ENCODE measurements around the gene PIGX.
A peak's percentile ranks its signal among the peaks of the same experiment; 100 is the strongest.
"Not testable (repeated sequence)": the region's sequence is repeated elsewhere in the genome, so short reads cannot be mapped to it uniquely, and the experiment has no call there.

The PIGX gene

DNA sequence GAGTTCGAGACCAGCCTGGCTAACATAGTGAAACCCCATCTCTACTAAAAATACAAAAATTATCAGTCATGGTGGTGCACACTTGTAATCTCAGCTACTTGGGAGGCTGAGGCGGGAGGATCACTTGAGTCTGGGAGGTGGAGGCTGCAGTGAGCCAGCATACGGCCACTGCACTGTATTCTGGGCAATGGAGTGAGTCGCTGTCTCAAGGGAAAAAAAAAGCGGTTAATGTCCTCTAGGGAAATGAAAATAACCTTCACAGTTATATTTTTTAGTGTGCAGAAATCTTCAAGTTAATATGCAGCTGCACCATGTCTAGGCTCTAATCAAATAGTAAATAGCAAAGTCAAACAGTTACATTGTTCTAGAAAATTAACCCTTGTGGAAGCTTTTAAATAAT is 14.9 kb upstream of the PIGX start:
- in situ Hi-C loops (cut with MboI; ENCODE audit: low pct_unique_long_range_greater_than_20kb, low sequenced_read_pairs): no loop called here
- DNase-seq: no peak

DNA sequence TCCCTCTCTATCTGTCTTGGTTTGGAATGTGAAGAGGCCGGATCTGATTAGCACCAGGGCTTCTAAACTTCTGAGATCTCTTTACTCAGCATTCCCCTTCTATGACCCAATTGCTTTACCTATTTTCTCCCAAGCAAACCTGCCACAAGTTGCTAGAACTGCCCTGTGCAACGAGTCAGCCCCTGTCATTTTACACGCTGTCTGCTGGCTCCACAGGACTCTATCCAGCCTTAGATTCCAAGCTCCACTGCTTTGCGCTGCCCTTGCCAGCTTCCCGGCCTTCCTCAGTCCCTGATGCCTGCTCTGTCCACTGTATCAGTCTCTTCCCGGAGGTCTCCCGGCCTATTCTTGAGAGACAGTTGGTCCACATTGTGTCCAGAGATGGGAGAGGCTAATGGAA is 12.4 kb upstream of the PIGX start:
- in situ Hi-C loops (cut with MboI; ENCODE audit: low pct_unique_long_range_greater_than_20kb, low sequenced_read_pairs): no loop called here
- no peak for DNase-seq

DNA sequence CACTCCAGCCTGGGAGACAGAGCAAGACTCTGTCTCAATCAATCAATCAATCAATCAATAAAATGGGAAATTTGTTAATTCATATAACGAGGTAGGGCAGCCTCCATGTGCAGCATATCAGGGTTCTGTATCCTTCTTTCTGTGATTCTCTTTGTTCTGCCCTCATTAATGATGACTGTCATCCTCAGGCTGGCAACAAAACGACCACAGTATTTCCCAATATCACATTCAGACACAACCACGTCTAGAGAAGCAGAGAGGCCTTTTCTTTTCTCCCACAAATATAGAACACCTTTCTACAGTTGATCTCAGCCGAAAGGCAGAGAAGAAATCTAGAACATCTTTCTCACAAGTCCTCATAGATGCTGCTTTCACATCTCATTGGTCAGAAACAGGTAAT is 11.4 kb upstream of the PIGX start:
- no peak for DNase-seq
- in situ Hi-C loops (cut with MboI; ENCODE audit: low pct_unique_long_range_greater_than_20kb, low sequenced_read_pairs): no loop called here

DNA sequence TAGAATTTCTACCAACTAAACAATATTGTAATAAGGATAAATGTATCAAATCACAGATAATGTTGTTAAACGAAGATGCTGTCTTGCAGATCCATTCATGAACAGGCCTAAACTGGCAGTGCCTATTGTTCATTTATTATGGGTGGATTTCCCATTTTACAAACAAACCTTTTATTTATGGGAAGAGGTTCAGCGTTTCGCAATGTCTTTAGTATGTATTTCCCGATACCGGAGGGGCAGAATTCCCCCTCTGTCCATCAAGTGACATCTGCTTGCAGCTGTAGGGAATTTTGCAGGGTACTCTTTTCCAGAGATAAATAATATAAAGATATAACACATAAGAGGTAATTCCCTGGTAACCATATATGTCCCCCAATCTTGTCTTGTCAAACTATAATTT is 5.8 kb upstream of the PIGX start:
- in situ Hi-C loops (cut with MboI; ENCODE audit: low pct_unique_long_range_greater_than_20kb, low sequenced_read_pairs): no loop called here
- DNase-seq: no peak

DNA sequence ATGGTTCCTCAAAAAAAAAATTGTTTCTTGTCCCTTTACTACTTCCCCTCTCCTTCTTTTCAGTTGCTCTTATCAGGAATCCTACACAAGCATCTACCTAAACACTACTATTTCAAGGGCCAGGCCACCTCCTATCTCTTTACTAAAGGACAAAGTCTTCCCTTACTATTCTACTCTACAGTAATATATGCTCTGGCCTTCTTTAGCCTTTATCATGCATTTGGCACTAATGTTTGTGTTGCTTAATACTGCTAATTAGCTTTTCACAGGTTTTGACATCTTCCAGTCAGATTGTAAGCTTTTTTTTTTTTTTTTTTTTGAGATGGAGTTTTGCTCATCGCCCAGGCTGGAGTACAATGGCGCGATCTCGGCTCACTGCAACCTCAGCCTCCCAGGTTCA is 5.4 kb upstream of the PIGX start:
- in situ Hi-C loops (cut with MboI; ENCODE audit: low pct_unique_long_range_greater_than_20kb, low sequenced_read_pairs): no loop called here
- DNase-seq: no peak

DNA sequence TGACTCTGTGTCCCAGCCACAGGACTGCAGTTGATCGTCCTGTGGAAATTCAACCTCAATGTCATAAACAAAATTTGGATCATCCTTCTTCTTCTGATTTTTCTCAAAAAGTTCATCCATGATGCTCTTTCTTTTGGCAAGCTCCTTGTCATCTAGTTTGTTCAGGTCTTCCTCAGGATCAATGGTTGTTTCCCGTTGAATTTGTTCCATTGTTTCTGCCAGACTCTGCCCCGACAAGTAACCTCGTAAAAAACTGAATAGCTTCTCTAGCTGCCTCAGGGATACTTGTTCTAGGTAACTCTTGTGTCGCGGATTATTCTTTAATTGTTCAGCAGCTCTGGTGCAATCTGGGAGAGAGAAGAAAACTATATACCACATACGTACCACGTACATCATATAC is 4.6 kb upstream of the PIGX start:
- in situ Hi-C loops (cut with MboI; ENCODE audit: low pct_unique_long_range_greater_than_20kb, low sequenced_read_pairs): no loop called here
- DNase-seq: no peak

DNA sequence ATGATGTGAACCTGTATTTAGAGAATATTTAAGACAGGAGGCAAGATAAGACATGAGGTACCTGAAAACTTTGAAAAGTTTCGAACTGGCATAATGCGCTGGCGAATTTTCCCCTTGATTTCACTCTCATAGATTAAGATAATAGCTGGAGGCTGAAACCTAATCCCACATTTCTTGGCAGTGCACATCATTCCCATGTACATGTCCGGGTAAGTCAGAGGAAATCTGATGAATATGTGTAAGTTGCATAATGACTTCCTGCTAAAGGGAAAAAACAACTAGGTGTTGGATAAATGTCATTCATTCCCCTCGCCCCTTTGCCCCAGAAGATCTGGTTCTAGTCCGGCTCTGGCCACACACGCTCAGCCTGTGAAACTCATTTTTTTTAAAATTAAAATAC is 3.7 kb upstream of the PIGX start:
- in situ Hi-C loops (cut with MboI; ENCODE audit: low pct_unique_long_range_greater_than_20kb, low sequenced_read_pairs): no loop called here
- DNase-seq: no peak

DNA sequence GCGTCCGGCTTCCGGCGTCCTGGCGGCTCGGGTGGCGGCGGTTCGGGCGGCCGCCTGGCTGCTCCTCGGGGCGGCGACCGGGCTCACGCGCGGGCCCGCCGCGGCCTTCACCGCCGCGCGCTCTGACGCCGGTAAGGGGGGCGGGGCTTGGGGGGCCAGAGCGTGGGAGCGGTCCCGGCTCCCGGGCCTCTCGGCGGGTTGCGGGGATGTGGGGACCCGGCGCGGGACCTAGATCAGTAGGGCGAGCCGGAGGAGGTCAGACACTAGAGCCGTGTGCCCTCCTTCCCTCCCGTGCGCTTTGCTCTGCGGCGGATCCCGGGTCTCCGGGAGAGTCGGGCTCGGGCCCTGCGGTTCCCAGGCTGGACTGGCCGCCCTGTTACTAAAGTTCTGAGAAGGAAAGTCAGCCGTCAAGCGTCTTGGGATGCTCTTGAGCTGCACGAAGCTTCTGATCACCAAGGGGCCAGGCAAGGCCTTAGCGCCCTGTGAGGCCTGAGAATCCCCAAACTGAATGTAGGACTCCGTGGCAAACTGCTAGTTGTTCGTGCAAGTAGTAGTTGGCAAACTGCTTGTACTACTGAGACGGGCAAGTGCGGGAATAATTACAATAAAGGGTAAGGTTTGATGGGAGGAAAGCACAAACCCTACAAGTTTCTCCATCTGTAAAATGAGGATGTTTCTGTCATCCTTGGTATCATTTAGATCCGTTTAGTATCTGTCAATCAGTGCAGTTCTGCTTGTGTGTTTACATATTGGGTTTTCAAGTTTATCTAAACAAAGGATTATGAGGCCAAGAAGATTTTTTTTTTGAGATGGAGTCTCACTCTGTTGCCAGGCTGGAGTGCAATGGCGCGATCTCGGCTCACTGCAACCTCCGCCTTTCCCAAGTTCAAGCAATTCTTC is 587 bp downstream of the PIGX start:
- peak; percentile 61 for DNase-seq
- in situ Hi-C loops (cut with MboI; ENCODE audit: low pct_unique_long_range_greater_than_20kb, low sequenced_read_pairs): no loop called here

DNA sequence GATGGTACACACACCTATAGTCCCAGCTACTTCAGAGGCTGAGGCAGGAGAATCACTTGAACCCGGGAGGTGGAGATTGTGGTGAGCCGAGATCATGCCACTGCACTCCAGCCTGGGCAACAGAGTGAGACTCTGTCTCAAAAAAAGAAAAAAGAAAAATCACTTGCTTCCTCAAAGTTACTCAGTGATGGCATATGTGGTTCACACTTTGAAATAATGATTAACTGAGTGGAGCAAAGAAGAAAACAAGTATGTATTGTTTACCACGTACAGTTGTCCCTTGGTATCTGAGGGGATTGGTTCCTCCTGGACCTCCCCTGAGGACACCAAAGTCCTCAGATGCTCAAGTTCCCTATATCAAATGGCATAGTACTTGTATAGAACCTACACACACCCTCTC is 5.0 kb downstream of the PIGX start:
- in situ Hi-C loops (cut with MboI; ENCODE audit: low pct_unique_long_range_greater_than_20kb, low sequenced_read_pairs); DNase-seq: not testable (repeated sequence)

DNA sequence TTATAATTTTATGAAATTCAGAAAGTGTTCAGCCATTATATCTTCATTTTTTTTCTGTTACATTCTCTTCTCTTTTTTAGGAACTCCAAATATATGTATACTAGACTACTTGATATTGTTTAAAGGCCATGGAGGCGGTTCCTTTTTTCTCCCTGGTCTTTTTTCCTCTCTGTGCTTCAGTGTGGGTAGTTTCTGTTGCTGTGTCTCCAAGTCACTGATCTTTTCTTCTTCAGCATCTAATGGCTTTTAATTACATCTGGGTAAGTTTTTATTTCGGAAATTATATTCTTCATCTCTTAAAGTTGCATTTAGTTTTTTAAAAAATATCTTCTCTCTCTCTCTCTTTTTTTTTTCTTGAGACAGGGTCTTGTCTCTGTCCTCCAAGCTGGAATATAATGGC is 8.9 kb downstream of the PIGX start:
- DNase-seq: no peak
- in situ Hi-C loops (cut with MboI; ENCODE audit: low pct_unique_long_range_greater_than_20kb, low sequenced_read_pairs): no loop called here

DNA sequence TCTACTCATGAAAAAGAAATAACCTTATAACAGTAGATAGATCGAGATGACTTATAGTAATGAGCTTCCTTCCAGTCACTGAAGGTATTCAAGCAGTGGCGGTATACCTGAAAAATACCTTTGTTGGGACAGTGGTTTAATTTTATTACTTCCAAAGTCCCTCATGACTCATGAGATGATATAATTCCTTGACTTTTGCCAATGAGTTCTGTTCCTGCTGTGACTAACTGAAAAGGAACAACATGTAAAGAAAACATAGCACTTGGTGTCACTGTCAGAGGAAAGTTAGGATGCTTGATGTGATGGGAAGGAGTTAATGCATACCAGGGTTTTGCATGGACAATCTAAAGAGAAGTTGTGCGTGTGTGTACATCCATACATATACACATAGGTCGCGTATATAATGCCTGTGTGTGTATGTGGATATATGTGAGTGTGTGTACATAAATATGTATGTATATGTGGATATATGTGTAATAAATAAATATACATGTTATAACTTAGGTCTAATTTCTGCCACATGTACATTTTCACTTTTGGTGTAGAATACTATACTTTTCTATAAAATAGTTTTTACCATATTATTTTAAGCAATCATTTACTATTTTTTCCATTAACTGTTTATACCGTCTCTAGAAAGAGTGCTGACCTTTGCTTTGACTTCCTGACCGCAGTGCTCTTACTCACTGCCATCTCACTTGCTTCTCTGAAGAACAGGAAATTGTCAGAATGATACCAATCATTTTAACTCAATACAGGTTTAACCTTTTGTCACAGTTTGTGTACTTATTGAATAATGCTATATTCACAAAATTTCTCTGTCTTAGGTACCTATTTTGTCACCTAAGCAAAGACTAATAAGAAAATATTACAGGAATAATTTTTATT is 14.9 kb downstream of the PIGX start:
- in situ Hi-C loops (cut with MboI; ENCODE audit: low pct_unique_long_range_greater_than_20kb, low sequenced_read_pairs): no loop called here
- DNase-seq: no peak

DNA sequence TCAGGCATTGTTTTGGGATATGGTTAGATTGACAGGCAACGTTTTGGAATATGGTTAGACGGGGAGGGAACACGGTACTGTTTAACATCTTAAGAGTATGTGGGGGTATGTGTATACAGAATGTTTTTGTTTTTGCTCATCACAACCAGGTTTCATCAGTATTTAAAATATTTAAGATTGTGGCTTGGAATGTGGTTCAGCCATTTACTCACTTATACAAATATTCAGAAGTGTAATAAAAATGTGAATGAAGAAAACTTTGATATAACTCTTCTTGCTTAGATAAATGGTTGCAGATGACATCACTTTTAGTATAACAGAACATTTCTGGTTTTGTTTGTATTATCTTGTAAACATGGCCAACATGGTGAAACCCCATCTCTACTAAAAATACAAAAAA is 23.6 kb downstream of the PIGX start:
- in situ Hi-C loops (cut with MboI; ENCODE audit: low pct_unique_long_range_greater_than_20kb, low sequenced_read_pairs): no loop called here
- no peak for DNase-seq

DNA sequence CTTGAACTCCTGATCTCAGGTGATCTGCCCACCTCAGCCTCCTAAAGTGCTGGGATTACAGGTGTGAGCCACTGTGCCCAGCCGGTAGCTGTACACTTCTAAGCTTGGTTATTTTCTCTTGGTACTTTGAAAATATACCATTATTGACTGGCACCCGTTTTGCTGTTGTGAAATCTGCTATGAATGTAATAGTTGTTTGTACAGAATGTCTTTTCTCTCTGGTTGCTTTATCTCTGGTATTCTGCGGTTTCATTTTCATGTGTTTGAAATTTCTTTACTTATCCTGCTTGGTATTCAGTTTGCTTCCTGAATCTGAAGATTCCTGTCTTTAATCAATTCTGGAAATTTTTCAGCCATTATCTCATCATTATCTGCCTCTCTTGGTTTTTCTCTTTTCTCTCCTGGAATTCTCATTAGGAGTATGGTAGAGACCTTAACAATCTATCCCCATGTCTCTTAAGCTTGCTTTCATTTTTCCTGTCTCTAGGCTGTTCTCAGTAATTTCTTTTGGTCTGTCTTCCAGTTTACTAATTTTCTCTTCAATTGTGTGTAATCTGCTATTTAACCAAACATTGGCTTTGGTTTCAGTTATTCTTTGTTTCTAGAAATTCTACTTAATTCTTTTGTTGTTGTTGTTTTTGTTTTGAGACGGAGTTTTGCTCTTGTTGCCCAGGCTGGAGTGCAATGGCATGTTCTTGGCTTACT is 24.6 kb downstream of the PIGX start:
- in situ Hi-C loops (cut with MboI; ENCODE audit: low pct_unique_long_range_greater_than_20kb, low sequenced_read_pairs): no loop called here
- no peak for DNase-seq

DNA sequence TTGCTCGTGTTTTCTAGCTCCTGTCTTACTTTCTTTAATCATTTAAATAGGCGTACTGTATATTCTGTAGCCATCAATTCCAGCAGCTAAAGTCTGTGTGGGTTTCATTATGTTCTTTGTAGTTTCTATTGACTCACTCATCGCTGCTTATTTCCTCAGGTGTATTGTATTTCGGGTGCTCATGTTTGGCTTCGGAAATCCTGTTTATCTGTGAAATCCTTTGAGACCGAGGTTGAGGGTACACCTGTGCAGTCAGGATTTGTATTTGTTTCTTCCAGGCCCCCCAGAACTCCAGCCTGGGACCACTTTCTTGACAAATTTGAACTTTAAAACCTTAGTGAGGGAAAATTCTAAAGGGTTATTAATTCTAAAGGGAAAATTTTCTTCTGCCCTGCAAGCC is 25.5 kb downstream of the PIGX start:
- in situ Hi-C loops (cut with MboI; ENCODE audit: low pct_unique_long_range_greater_than_20kb, low sequenced_read_pairs): no loop called here
- DNase-seq: no peak

DNA sequence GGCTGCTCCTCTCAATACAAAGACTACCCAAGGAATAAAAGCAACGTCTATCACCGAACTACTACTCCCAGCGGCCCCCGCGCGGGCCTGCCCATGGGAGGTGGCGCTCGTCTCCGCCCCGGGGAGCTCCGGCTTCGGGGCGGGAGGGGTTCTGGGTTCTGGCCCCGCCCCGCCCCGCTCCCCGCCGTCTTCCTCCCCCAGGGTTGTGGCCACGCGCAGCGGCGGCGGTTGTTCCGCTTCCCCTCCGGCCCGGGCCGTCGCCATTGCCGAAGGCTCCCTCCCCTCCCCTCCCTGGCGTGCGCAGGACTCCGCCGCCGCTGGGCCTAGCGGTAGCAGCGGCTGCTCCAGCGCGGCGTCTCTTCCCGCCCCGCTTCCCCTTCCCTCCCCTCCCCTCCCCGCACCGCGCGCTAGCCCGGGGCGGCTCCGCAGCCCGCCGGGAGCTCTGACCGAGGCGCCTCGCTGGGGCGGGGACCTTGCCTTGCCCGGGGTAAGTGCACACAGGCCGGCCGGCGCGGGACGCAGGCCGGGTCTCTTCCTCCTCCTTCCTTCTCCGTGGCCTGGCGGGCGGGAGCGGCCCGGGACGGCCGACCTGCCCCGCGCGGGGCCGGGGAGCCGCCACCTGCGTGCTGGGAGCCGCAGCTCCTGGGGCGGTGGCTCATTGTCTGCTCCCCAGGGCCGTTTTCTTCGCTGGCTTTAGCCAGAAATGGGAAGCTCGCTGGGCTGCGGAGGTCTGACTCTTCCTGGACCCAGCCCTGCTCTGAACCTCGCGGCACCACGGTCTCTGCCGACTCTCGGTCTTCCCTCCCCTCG is 27.7 kb downstream of the PIGX start, which contains the start of gene PAK2:
Gene PAK2 (plus strand): TSS at position 187 of the 810 bp plus-strand sequence. CDS start 42,790 bp downstream, outside the sequence.
- DNase-seq: peak; percentile 88
- in situ Hi-C loops (cut with MboI; ENCODE audit: low pct_unique_long_range_greater_than_20kb, low sequenced_read_pairs): no loop called here

DNA sequence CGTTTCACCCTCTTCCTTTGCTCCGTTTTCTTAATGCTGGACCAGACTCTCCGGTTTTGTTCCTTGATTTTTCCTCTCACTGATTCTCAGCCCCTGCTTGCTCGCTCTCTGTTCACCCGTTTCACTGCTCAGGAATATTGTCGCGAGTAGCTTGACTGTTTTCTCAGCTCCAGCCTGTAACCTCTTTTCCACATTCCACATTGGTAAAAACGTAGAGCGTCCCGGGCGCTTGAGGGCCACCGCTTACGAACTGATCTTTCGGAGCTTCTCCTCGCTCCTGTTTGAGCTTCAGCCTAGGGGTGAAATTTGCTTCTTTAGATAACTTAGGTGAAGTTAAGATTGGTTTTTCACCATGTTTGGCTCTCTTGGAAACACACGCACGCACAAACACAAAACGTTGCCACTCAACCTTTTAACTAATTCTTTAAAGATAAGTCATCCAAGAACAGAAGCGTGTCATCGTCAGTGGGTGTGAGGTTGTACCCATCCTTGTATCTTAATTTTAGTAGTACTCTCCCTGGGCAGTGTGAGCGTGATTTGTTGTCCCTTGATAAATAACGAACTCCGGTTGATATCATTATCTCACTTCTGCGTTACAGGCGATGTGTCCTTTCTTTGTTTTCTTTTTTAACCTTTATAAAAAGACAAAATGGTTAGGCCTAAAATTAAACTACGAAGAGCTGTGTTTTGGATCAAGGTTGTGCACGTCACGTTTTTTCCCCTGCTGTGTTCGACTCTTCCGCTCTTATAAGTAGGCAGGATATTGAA is 28.5 kb downstream of the PIGX start:
- DNase-seq: peak; percentile 54
- in situ Hi-C loops (cut with MboI; ENCODE audit: low pct_unique_long_range_greater_than_20kb, low sequenced_read_pairs): no loop called here

DNA sequence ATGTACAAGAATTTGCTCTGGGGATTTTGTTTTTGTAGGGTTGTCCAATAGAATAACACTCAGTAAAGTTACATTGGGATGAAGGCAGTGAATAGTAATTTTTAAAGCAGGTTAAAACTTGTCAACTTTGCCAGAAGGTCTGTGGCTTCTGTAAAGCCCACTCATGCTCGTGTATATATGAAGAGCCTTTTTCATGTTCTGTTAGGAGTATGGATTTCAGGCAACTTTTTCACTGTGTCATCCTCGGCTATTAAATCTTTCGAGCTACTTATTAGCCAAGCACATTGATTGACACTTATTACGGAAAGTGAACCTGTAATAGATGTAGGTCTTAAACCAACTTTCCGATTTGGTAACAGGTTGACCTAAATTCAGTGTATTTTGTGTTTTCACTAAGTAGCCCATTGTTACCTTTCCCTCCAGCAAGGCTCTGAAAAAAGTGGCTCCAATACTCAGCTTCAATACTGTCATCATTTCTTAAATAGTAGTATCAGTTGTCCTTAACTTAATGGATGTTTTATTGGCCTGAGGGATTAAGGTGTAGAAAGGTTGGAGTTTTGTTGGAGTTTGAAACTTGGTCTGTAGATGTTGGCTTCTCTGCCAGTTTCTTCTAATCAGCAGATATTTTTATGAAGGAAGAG is 29.2 kb downstream of the PIGX start:
- in situ Hi-C loops (cut with MboI; ENCODE audit: low pct_unique_long_range_greater_than_20kb, low sequenced_read_pairs): no loop called here
- DNase-seq: peak; percentile 19

DNA sequence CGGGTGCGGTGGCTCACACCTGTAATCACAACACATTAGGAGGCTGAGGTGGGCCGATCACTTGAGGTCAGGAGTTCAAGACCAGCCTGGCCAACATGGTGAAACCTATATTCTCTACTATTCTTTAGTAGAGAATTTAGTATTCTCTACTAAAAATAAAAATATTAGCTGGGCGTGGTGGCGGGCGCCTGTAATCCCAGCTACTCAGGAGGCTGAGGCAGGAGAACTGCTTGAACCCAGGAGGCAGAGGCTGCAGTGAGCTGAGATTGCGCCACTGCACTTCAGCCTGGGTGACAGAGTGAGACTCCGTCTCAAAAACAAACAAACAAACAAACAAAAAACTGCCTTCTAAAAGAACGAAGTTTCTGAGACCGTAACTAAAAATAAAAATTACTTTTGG is 31.4 kb downstream of the PIGX start:
- DNase-seq; in situ Hi-C loops (cut with MboI; ENCODE audit: low pct_unique_long_range_greater_than_20kb, low sequenced_read_pairs): not testable (repeated sequence)
